ENCODE results near the gene PITPNC1.

The PITPNC1 gene

DNA sequence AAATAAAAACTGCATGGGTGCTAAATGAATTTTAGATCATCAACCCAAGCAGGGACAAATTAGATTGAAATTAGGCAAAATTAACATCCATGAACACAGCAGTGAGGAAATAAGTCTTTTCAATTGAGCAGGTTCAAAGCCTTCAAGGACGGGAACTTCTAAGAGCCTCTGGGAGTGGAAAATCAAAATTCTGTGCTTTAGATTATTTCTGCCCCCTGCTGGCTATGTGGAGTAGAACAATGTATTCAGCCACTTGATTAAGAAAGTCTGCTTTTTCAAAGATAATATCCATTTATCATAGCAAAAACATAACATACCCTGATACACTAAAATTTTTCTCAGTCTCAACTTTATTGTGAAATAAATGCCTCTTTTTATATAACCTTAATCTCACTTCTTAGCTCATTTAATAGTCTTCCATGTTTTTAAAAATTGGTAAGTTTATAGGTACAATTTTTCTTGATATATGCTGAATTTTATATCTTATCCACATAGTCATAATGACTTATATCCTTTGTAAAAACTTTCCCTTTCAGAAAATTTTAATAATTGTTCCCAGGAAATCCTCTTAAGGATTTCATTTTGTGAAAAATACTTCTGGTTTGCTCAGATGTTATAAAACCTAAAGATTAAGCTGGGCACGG, 312.6 kb downstream of the PITPNC1 start:
- H4K91ac ChIP-seq (ENCODE audit: low read depth, low read length, poor library complexity): no peak overlapping the region
- no peak overlapping the region for H3K4me3 ChIP-seq (ENCODE audit: low read length in 2 of 2)
- H3K79me1 ChIP-seq (ENCODE audit: low read depth, low read length): no peaks in the 10 kb centered on the region
- H4K8ac ChIP-seq (ENCODE audit: low read depth, low read length): no peak overlapping the region
- H3K23ac ChIP-seq (ENCODE audit: low read depth, low read length, poor library complexity): no peak overlapping the region
- no peak overlapping the region for H3K18ac ChIP-seq (ENCODE audit: low read length)
- H3K4me2 ChIP-seq (ENCODE audit: insufficient read depth, low read length, poor library complexity, severe bottlenecking): no peak overlapping the region
- no peak overlapping the region for H3K4ac ChIP-seq (ENCODE audit: low read length)
- H2BK120ac ChIP-seq (ENCODE audit: low read depth, low read length): no peak overlapping the region
- H3K27me3 ChIP-seq (ENCODE audit: control insufficient read depth in 3 of 3, insufficient read depth in 3 of 3, low read depth in 1 of 3, low read length in 3 of 3): no peaks in the 10 kb centered on the region
- no peak overlapping the region for H2BK5ac ChIP-seq (ENCODE audit: low read length)
- no peak overlapping the region for H3K9ac ChIP-seq (ENCODE audit: low read depth, low read length, poor library complexity)
- H2BK12ac ChIP-seq (ENCODE audit: low read length): no peak overlapping the region
- no peak overlapping the region for H3K14ac ChIP-seq (ENCODE audit: low read length)
- H3K4me1 ChIP-seq (ENCODE audit: control insufficient read depth in 2 of 2, insufficient read depth in 1 of 2, low read depth in 1 of 2, low read length in 2 of 2): no peaks in the 10 kb centered on the region
- DNase-seq (ENCODE audit: low spot score): peak; percentile 54
- H2AFZ ChIP-seq (ENCODE audit: low read length): no peak overlapping the region
- H3K36me3 ChIP-seq (replicated peaks in 1 of 2; ENCODE audit: control insufficient read depth in 2 of 2, insufficient read depth in 2 of 2, low read length in 2 of 2): peaks cover 0 to 2% of the 10 kb centered on the region in 2 donors
- H3K9me3 ChIP-seq (replicated peaks in 1 of 2; ENCODE audit: control insufficient read depth in 2 of 2, insufficient read depth in 1 of 2, low read depth in 1 of 2, low read length in 2 of 2): no peaks in the 10 kb centered on the region
- H2BK15ac ChIP-seq (ENCODE audit: low read length): no peak overlapping the region
- H3K27ac ChIP-seq (replicated peaks; ENCODE audit: low read length): no peak overlapping the region
- no peak overlapping the region for H2AK5ac ChIP-seq (ENCODE audit: low read depth, low read length)
- WGBS, 2 donors (ENCODE audit: extremely low coverage in 2 of 2, insufficient read length in 2 of 2, insufficient replicate concordance in 1 of 2): no CpG with 5 or more reads among the region's 2 CpGs

GRCh38 chr17:67693811-67694210, 316.7 kb downstream of the PITPNC1 start:
- H2BK12ac ChIP-seq (ENCODE audit: low read length): no peak overlapping the region
- H3K4ac ChIP-seq (ENCODE audit: low read length): no peak overlapping the region
- H3K27ac ChIP-seq (replicated peaks; ENCODE audit: low read length): no peak overlapping the region
- no peak overlapping the region for H2AFZ ChIP-seq (ENCODE audit: low read length)
- H3K9me3 ChIP-seq (replicated peaks in 1 of 2; ENCODE audit: control insufficient read depth in 2 of 2, insufficient read depth in 1 of 2, low read depth in 1 of 2, low read length in 2 of 2): no peaks in the 10 kb centered on the region
- DNase-seq (ENCODE audit: low spot score): no peak
- H3K9ac ChIP-seq (ENCODE audit: low read depth, low read length, poor library complexity): no peak overlapping the region
- H3K4me1 ChIP-seq (ENCODE audit: control insufficient read depth in 2 of 2, insufficient read depth in 1 of 2, low read depth in 1 of 2, low read length in 2 of 2): no peaks in the 10 kb centered on the region
- no peak overlapping the region for H2BK15ac ChIP-seq (ENCODE audit: low read length)
- no peaks in the 10 kb centered on the region for H3K27me3 ChIP-seq (ENCODE audit: control insufficient read depth in 3 of 3, insufficient read depth in 3 of 3, low read depth in 1 of 3, low read length in 3 of 3)
- no peak overlapping the region for H3K23ac ChIP-seq (ENCODE audit: low read depth, low read length, poor library complexity)
- H2BK5ac ChIP-seq (ENCODE audit: low read length): no peak overlapping the region
- H2BK120ac ChIP-seq (ENCODE audit: low read depth, low read length): no peak overlapping the region
- no peak overlapping the region for H4K8ac ChIP-seq (ENCODE audit: low read depth, low read length)
- H3K18ac ChIP-seq (ENCODE audit: low read length): no peak overlapping the region
- no peak overlapping the region for H4K91ac ChIP-seq (ENCODE audit: low read depth, low read length, poor library complexity)
- peaks cover 0 to 2% of the 10 kb centered on the region in 2 donors for H3K36me3 ChIP-seq (replicated peaks in 1 of 2; ENCODE audit: control insufficient read depth in 2 of 2, insufficient read depth in 2 of 2, low read length in 2 of 2)
- no peaks in the 10 kb centered on the region for H3K79me1 ChIP-seq (ENCODE audit: low read depth, low read length)
- no peak overlapping the region for H3K4me3 ChIP-seq (ENCODE audit: low read length in 2 of 2)
- H3K14ac ChIP-seq (ENCODE audit: low read length): no peak overlapping the region
- no peak overlapping the region for H3K4me2 ChIP-seq (ENCODE audit: insufficient read depth, low read length, poor library complexity, severe bottlenecking)
- no peak overlapping the region for H2AK5ac ChIP-seq (ENCODE audit: low read depth, low read length)

- Histone ChIP-seq H3K18ac (ENCODE audit: low read length) (no peak overlapping the region), H3K23ac (ENCODE audit: low read depth, low read length, poor library complexity) (no peak overlapping the region), H4K91ac (ENCODE audit: low read depth, low read length, poor library complexity) (no peak overlapping the region), H3K27ac (replicated peaks; ENCODE audit: low read length) (no peak overlapping the region), H2BK5ac (ENCODE audit: low read length) (no peak overlapping the region), H3K4me2 (ENCODE audit: insufficient read depth, low read length, poor library complexity, severe bottlenecking) (no peak overlapping the region), H4K8ac (ENCODE audit: low read depth, low read length) (no peak overlapping the region), H3K9me3 (replicated peaks in 1 of 2; ENCODE audit: control insufficient read depth in 2 of 2, insufficient read depth in 1 of 2, low read depth in 1 of 2, low read length in 2 of 2) (no peaks in the 10 kb centered on the region), H2AFZ (ENCODE audit: low read length) (no peak overlapping the region), H3K4me1 (ENCODE audit: control insufficient read depth in 2 of 2, insufficient read depth in 1 of 2, low read depth in 1 of 2, low read length in 2 of 2) (no peaks in the 10 kb centered on the region), H3K4ac (ENCODE audit: low read length) (no peak overlapping the region), H2BK12ac (ENCODE audit: low read length) (no peak overlapping the region), H3K4me3 (ENCODE audit: low read length in 2 of 2) (no peak overlapping the region), H3K9ac (ENCODE audit: low read depth, low read length, poor library complexity) (no peak overlapping the region), H3K36me3 (replicated peaks in 1 of 2; ENCODE audit: control insufficient read depth in 2 of 2, insufficient read depth in 2 of 2, low read length in 2 of 2) (peaks cover 0 to 2% of the 10 kb centered on the region in 2 donors), H2BK15ac (ENCODE audit: low read length) (no peak overlapping the region), H3K27me3 (ENCODE audit: control insufficient read depth in 3 of 3, insufficient read depth in 3 of 3, low read depth in 1 of 3, low read length in 3 of 3) (no peaks in the 10 kb centered on the region), H2AK5ac (ENCODE audit: low read depth, low read length) (no peak overlapping the region), H2BK120ac (ENCODE audit: low read depth, low read length) (no peak overlapping the region), H3K14ac (ENCODE audit: low read length) (no peak overlapping the region), H3K79me1 (ENCODE audit: low read depth, low read length) (no peaks in the 10 kb centered on the region)
- no CpG with 5 or more reads among the region's 3 CpGs for WGBS, 2 donors (ENCODE audit: extremely low coverage in 2 of 2, insufficient read length in 2 of 2, insufficient replicate concordance in 1 of 2)
- no peak for DNase-seq (ENCODE audit: low spot score)
Observed at GRCh38 chr17:67696347-67696746, 319.3 kb downstream of the PITPNC1 start.

GRCh38 chr17:67696853-67697498, 319.9 kb downstream of the PITPNC1 start:
- H4K8ac ChIP-seq (ENCODE audit: low read depth, low read length): no peak overlapping the region
- no peak overlapping the region for H4K91ac ChIP-seq (ENCODE audit: low read depth, low read length, poor library complexity)
- DNase-seq (ENCODE audit: low spot score): no peak
- H3K4ac ChIP-seq (ENCODE audit: low read length): no peak overlapping the region
- H3K4me3 ChIP-seq (ENCODE audit: low read length in 2 of 2): no peak overlapping the region
- H2AFZ ChIP-seq (ENCODE audit: low read length): no peak overlapping the region
- H2AK5ac ChIP-seq (ENCODE audit: low read depth, low read length): no peak overlapping the region
- H3K79me1 ChIP-seq (ENCODE audit: low read depth, low read length): no peaks in the 10 kb centered on the region
- no peak overlapping the region for H2BK15ac ChIP-seq (ENCODE audit: low read length)
- no peaks in the 10 kb centered on the region for H3K9me3 ChIP-seq (replicated peaks in 1 of 2; ENCODE audit: control insufficient read depth in 2 of 2, insufficient read depth in 1 of 2, low read depth in 1 of 2, low read length in 2 of 2)
- no peak overlapping the region for H2BK5ac ChIP-seq (ENCODE audit: low read length)
- H3K27me3 ChIP-seq (ENCODE audit: control insufficient read depth in 3 of 3, insufficient read depth in 3 of 3, low read depth in 1 of 3, low read length in 3 of 3): no peaks in the 10 kb centered on the region
- no peak overlapping the region for H3K18ac ChIP-seq (ENCODE audit: low read length)
- no peak overlapping the region for H3K14ac ChIP-seq (ENCODE audit: low read length)
- H3K4me1 ChIP-seq (ENCODE audit: control insufficient read depth in 2 of 2, insufficient read depth in 1 of 2, low read depth in 1 of 2, low read length in 2 of 2): no peaks in the 10 kb centered on the region
- WGBS, 2 donors (ENCODE audit: extremely low coverage in 2 of 2, insufficient read length in 2 of 2, insufficient replicate concordance in 1 of 2): no CpG with 5 or more reads among the region's 4 CpGs
- H2BK120ac ChIP-seq (ENCODE audit: low read depth, low read length): no peak overlapping the region
- no peak overlapping the region for H3K27ac ChIP-seq (replicated peaks; ENCODE audit: low read length)
- H2BK12ac ChIP-seq (ENCODE audit: low read length): no peak overlapping the region
- H3K36me3 ChIP-seq (replicated peaks in 1 of 2; ENCODE audit: control insufficient read depth in 2 of 2, insufficient read depth in 2 of 2, low read length in 2 of 2): peaks cover 0 to 2% of the 10 kb centered on the region in 2 donors
- H3K9ac ChIP-seq (ENCODE audit: low read depth, low read length, poor library complexity): no peak overlapping the region
- H3K23ac ChIP-seq (ENCODE audit: low read depth, low read length, poor library complexity): no peak overlapping the region
- H3K4me2 ChIP-seq (ENCODE audit: insufficient read depth, low read length, poor library complexity, severe bottlenecking): no peak overlapping the region

All from neuronal stem cell (in vitro differentiated cells).